KBM-7 (cell line): ENCODE measurements around the gene SYT17.
A peak's percentile ranks its signal among the peaks of the same experiment; 100 is the strongest.

Experiments used
- DNase-seq: peaks from one replicate; pipeline ENCODE4 v3.0.0-alpha.2; 2015
- in situ Hi-C: fragments of 300-500 bp; cut with MboI; formaldehyde crosslinking; loops from 2 replicates; pipeline ENCODE4 v1.14.3; 2020; ENCODE audit warnings: low sequenced_read_pairs, low pct_unique_long_range_greater_than_20kb, mixed read lengths

The SYT17 gene

GRCh38 chr16:19167710-19168370 is at the start of gene SYT17:
SYT17 (plus strand) TSS chr16:19168240; CDS start chr16:19168647, 407 bp downstream.
- DNase-seq = peak; percentile 85
- in situ Hi-C loops = no loop called here

GRCh38 chr16:19118938-19119431 is 49.1 kb upstream of the SYT17 start:
- peak; percentile 74 for DNase-seq
- in situ Hi-C loops = no loop called here

- DNase-seq = no peak
- in situ Hi-C loops = no loop called here
Measured at GRCh38 chr16:19119564-19119963, 48.5 kb upstream of the SYT17 start.

GRCh38 chr16:19123535-19124178 is 44.4 kb upstream of the SYT17 start:
- in situ Hi-C loops = no loop called here
- DNase-seq = no peak

GRCh38 chr16:19126300-19126699 is 41.7 kb upstream of the SYT17 start:
- in situ Hi-C loops = no loop called here
- DNase-seq = no peak

GRCh38 chr16:19127205-19127604 is 40.8 kb upstream of the SYT17 start:
- in situ Hi-C loops = no loop called here

GRCh38 chr16:19127674-19128131 is 40.3 kb upstream of the SYT17 start:
- peak; percentile 43 for DNase-seq
- in situ Hi-C loops = no loop called here

More at GRCh38 chr16:19127205-19127604, 40.8 kb upstream of the SYT17 start:
- DNase-seq = no peak

GRCh38 chr16:19128454-19129200 is 39.4 kb upstream of the SYT17 start:
- no peak for DNase-seq

GRCh38 chr16:19130385-19130784 is 37.7 kb upstream of the SYT17 start:
- no peak for DNase-seq
- in situ Hi-C loops = no loop called here

More at GRCh38 chr16:19128454-19129200, 39.4 kb upstream of the SYT17 start:
- in situ Hi-C loops = no loop called here

- in situ Hi-C loops = no loop called here
- DNase-seq = peak; percentile 78
Measured at GRCh38 chr16:19130852-19131824, 36.9 kb upstream of the SYT17 start.

GRCh38 chr16:19131825-19132218 is 36.2 kb upstream of the SYT17 start:
- DNase-seq = no peak
- in situ Hi-C loops = no loop called here

GRCh38 chr16:19132255-19132654 is 35.8 kb upstream of the SYT17 start:
- in situ Hi-C loops = no loop called here
- no peak for DNase-seq

GRCh38 chr16:19132898-19133297 is 35.1 kb upstream of the SYT17 start:
- DNase-seq = peak; percentile 45
- in situ Hi-C loops = no loop called here

- in situ Hi-C loops = no loop called here
- DNase-seq = no peak
Measured at GRCh38 chr16:19133600-19133999, 34.4 kb upstream of the SYT17 start.

GRCh38 chr16:19135201-19135842 is 32.7 kb upstream of the SYT17 start:
- no peak for DNase-seq
- in situ Hi-C loops = no loop called here

- in situ Hi-C loops = no loop called here
- no peak for DNase-seq
Measured at GRCh38 chr16:19135896-19136438, 32.1 kb upstream of the SYT17 start.

GRCh38 chr16:19136549-19137196 is 31.4 kb upstream of the SYT17 start:
- in situ Hi-C loops = no loop called here
- no peak for DNase-seq
